Astrocyte of the spinal cord (primary cell): ENCODE measurements around the gene CTU2.
A peak's percentile ranks its signal among the peaks of the same experiment; 100 is the strongest.

Experiments
- DNase-seq: peaks from one replicate; pipeline ENCODE4 v3.0.0; 2011; ENCODE audit warnings: low read depth, low spot score
- H3K4me3 ChIP-seq: 2 replicates; pipeline ENCODE4 v1.5.1; 2011; ENCODE audit warnings: low read depth, mild to moderate bottlenecking, low read length, moderate library complexity
- CTCF ChIP-seq: IDR thresholded peaks from 2 replicates; pipeline ENCODE4 v1.5.1; 2012; ENCODE audit warnings: low read depth, mild to moderate bottlenecking, low read length, inconsistent platforms
- in situ Hi-C: cut with HindIII; loops from 2 replicates; pipeline ENCODE4 v1.10.0; 2017; ENCODE audit warnings: low sequenced_read_pairs

The CTU2 gene

GRCh38 chr16:88750854-88751253, 44.6 kb downstream of the CTU2 start:
- no peak for DNase-seq
- H3K4me3 ChIP-seq: no peak overlapping the region
- no peak for TF ChIP-seq CTCF

DNA sequence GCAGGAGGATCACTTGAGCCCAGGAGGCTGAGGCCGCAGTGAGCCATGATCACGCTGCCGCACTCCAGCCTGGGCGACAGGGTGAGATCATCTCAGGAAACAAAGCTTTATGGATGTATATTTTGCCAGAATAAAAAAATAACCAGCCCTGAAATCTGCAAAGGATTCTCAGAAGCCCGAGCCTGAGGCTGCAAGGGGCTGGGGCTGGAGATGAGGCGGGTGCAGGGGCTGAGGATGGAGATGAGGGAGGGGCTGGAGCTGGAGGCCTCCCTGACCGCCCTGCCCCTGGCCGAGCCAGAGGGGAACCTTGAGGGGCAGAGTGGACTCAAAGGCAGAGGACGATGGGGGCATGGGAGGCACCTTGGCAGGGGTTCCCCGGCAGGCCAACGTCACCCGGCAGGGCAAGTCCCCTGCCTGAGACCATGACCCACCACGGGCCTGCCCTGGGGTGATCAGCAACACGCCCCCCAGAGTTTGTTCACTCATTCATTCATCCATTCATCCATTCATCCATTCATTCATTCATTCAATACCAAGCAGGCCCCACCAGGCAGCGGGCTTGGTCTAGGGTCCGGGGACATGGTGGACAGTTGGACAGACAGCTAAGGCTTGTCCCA, 46.2 kb downstream of the CTU2 start:
- DNase-seq: no peak
- no peak overlapping the region for H3K4me3 ChIP-seq
- in situ Hi-C loops: no loop called here
- TF ChIP-seq CTCF: no peak

More at GRCh38 chr16:88750854-88751253, 44.6 kb downstream of the CTU2 start:
- in situ Hi-C loops: no loop called here

DNA sequence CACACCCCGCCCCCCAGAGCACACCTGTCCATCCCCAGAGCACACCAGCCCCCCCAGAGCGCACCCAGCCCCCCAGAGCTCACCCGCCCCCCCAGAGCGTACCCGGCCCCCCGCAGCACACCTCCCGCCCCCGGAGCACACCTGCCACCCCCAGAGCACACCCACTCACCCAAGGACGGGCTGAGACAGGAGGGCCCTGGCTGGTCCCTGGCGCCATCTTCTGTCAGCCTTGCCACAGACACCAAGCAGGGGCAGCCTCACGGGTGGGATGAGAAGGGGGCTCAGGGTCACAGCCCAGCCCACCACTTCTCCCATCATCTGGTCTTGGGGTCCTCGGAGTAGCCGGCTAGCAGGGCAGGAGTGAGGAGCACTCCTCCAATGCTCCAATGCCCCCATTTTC, 46.9 kb downstream of the CTU2 start:
- TF ChIP-seq CTCF: no peak
- in situ Hi-C loops: no loop called here
- DNase-seq: no peak
- H3K4me3 ChIP-seq: no peak overlapping the region

DNA sequence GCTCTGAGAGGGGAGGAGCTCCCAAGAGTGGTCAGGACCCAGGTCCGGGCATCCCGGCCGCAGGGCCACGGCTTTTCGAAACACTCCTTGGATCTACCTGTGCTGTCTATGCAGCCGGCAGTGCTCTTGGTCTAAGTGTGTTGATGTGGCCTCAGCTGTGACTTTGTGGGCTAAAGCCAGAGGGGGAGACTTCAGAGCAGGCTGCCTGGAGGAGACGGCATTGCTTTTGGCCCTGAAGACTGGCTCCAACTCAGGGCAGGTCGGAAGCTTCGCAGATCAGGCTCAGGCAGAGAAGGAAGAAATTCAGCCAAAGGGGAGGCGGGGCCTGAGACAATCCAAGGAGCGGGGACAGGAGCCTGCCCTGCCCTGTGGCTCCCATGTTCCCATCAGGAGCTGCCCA, 47.3 kb downstream of the CTU2 start:
- in situ Hi-C loops: no loop called here
- H3K4me3 ChIP-seq: no peak overlapping the region
- TF ChIP-seq CTCF: no peak
- no peak for DNase-seq

- H3K4me3 ChIP-seq: no peak overlapping the region
- TF ChIP-seq CTCF: no peak
- in situ Hi-C loops: no loop called here
- DNase-seq: no peak
Observed at GRCh38 chr16:88754109-88754911, 48.0 kb downstream of the CTU2 start.

- peak; percentile 56 for DNase-seq
- in situ Hi-C loops: no loop called here
- H3K4me3 ChIP-seq: no peak overlapping the region
- TF ChIP-seq CTCF: no peak
Observed at GRCh38 chr16:88754912-88755744, 48.8 kb downstream of the CTU2 start.
